ENCODE results near the gene DDR2. TPM values are rescaled to one million over a fixed set of nuclear protein-coding genes. Genes with fewer than 3 reads are reported as not detected.
A peak's percentile ranks its signal among the peaks of the same experiment; 100 is the strongest.

The DDR2 gene
- total RNA-seq, 1 donor from 2014 or later, result 0.33 TPM

GRCh38 chr1:162627662-162628296 is 4.5 kb upstream of the DDR2 start:
- DNase-seq (ENCODE audit: low spot score), result peak; percentile 17
- no peaks in the 10 kb centered on the region for H3K4me1 Mint-ChIP-seq (ENCODE audit: unreplicated experiment)
- no peaks in the 10 kb centered on the region for H3K9me3 Mint-ChIP-seq (ENCODE audit: unreplicated experiment)
- TF ChIP-seq CTCF (IDR thresholded peaks at IDR 0.05; ENCODE audit: unreplicated experiment), result peak; percentile 64
- H3K4me3 Mint-ChIP-seq (ENCODE audit: unreplicated experiment), result no peak overlapping the region
- no peak overlapping the region for H3K27ac Mint-ChIP-seq (ENCODE audit: unreplicated experiment)
- H3K27me3 Mint-ChIP-seq (ENCODE audit: unreplicated experiment), result peaks cover 2% of the 10 kb centered on the region
- no peaks in the 10 kb centered on the region for H3K36me3 Mint-ChIP-seq (ENCODE audit: low read depth, unreplicated experiment)

GRCh38 chr1:162629077-162629627 is 3.1 kb upstream of the DDR2 start:
- Mint-ChIP-seq H3K27ac (ENCODE audit: unreplicated experiment) (no peak overlapping the region), H3K9me3 (ENCODE audit: unreplicated experiment) (no peaks in the 10 kb centered on the region), H3K27me3 (ENCODE audit: unreplicated experiment) (peaks cover 2% of the 10 kb centered on the region), H3K4me3 (ENCODE audit: unreplicated experiment) (no peak overlapping the region), H3K36me3 (ENCODE audit: low read depth, unreplicated experiment) (no peaks in the 10 kb centered on the region), H3K4me1 (ENCODE audit: unreplicated experiment) (no peaks in the 10 kb centered on the region)
- no peak for DNase-seq (ENCODE audit: low spot score)
- TF ChIP-seq CTCF (IDR thresholded peaks at IDR 0.05; ENCODE audit: unreplicated experiment), result no peak

GRCh38 chr1:162629651-162630050 is 2.6 kb upstream of the DDR2 start:
- Mint-ChIP-seq H3K4me1 (ENCODE audit: unreplicated experiment) (no peaks in the 10 kb centered on the region), H3K9me3 (ENCODE audit: unreplicated experiment) (no peaks in the 10 kb centered on the region), H3K27me3 (ENCODE audit: unreplicated experiment) (no peaks in the 10 kb centered on the region), H3K27ac (ENCODE audit: unreplicated experiment) (no peak overlapping the region), H3K36me3 (ENCODE audit: low read depth, unreplicated experiment) (no peaks in the 10 kb centered on the region), H3K4me3 (ENCODE audit: unreplicated experiment) (no peak overlapping the region)
- TF ChIP-seq CTCF (IDR thresholded peaks at IDR 0.05; ENCODE audit: unreplicated experiment), result no peak
- no peak for DNase-seq (ENCODE audit: low spot score)

GRCh38 chr1:162631546-162632191 is 595 bp upstream of the DDR2 start:
- no peak overlapping the region for H3K4me3 Mint-ChIP-seq (ENCODE audit: unreplicated experiment)
- H3K36me3 Mint-ChIP-seq (ENCODE audit: low read depth, unreplicated experiment), result no peaks in the 10 kb centered on the region
- no peaks in the 10 kb centered on the region for H3K9me3 Mint-ChIP-seq (ENCODE audit: unreplicated experiment)
- H3K27ac Mint-ChIP-seq (ENCODE audit: unreplicated experiment), result no peak overlapping the region
- no peak for DNase-seq (ENCODE audit: low spot score)
- no peaks in the 10 kb centered on the region for H3K4me1 Mint-ChIP-seq (ENCODE audit: unreplicated experiment)
- TF ChIP-seq CTCF (IDR thresholded peaks at IDR 0.05; ENCODE audit: unreplicated experiment), result no peak
- no peaks in the 10 kb centered on the region for H3K27me3 Mint-ChIP-seq (ENCODE audit: unreplicated experiment)

- Mint-ChIP-seq H3K36me3 (ENCODE audit: low read depth, unreplicated experiment) (no peaks in the 10 kb centered on the region), H3K4me1 (ENCODE audit: unreplicated experiment) (no peaks in the 10 kb centered on the region), H3K27ac (ENCODE audit: unreplicated experiment) (no peak overlapping the region), H3K9me3 (ENCODE audit: unreplicated experiment) (no peaks in the 10 kb centered on the region), H3K27me3 (ENCODE audit: unreplicated experiment) (no peaks in the 10 kb centered on the region), H3K4me3 (ENCODE audit: unreplicated experiment) (no peak overlapping the region)
- no peak for DNase-seq (ENCODE audit: low spot score)
- TF ChIP-seq CTCF (IDR thresholded peaks at IDR 0.05; ENCODE audit: unreplicated experiment), result no peak
Measured at GRCh38 chr1:162632698-162633080, 425 bp downstream of the DDR2 start.
